ENCODE results near the gene ERMARD. TPM values are rescaled to one million over a fixed set of nuclear protein-coding genes. Genes with fewer than 3 reads are reported as not detected.

The ERMARD gene
- total RNA-seq, 4 donors from 2014 or later, result 12.0 to 30.5 (median 25.2) TPM

- intact Hi-C loops (cut with DNase I; ENCODE audit: low total_unique reads), result no loop called here
- DNase-seq (ENCODE audit: low spot score in 2 of 2), result no peak
- WGBS, 2 donors, result 93 to 96% methylated on average over 2 of the region's 2 CpGs
- no peak for TF ChIP-seq CTCF (IDR thresholded peaks at IDR 0.05)
- no peak for TF ChIP-seq POLR2A (IDR thresholded peaks at IDR 0.05)
- H3K4me3 ChIP-seq (ENCODE audit: low read depth, poor library complexity, severe bottlenecking), result no peak overlapping the region
Observed at GRCh38 chr6:169816054-169816453, 64.6 kb downstream of the ERMARD start.

GRCh38 chr6:169816975-169817374 lies 65.6 kb downstream of the ERMARD start:
- H3K4me3 ChIP-seq (ENCODE audit: low read depth, poor library complexity, severe bottlenecking), result no peak overlapping the region
- intact Hi-C loops (cut with DNase I; ENCODE audit: low total_unique reads), result no loop called here
- TF ChIP-seq CTCF (IDR thresholded peaks at IDR 0.05) (no peak), POLR2A (IDR thresholded peaks at IDR 0.05) (no peak)
- WGBS, 2 donors, result 81 to 89% methylated on average over 3 of the region's 3 CpGs
- no peak for DNase-seq (ENCODE audit: low spot score in 2 of 2)

GRCh38 chr6:169820358-169820757 lies 68.9 kb downstream of the ERMARD start:
- intact Hi-C loops (cut with DNase I; ENCODE audit: low total_unique reads), result no loop called here
- WGBS, 2 donors, result 73 to 86% methylated on average over 2 of the region's 2 CpGs
- no peak for DNase-seq (ENCODE audit: low spot score in 2 of 2)
- TF ChIP-seq POLR2A (IDR thresholded peaks at IDR 0.05), result no peak
- no peak for TF ChIP-seq CTCF (IDR thresholded peaks at IDR 0.05)
- no peak overlapping the region for H3K4me3 ChIP-seq (ENCODE audit: low read depth, poor library complexity, severe bottlenecking)

- no peak overlapping the region for H3K4me3 ChIP-seq (ENCODE audit: low read depth, poor library complexity, severe bottlenecking)
- 86% methylated on average over 9 of the region's 9 CpGs for WGBS, 2 donors
- intact Hi-C loops (cut with DNase I; ENCODE audit: low total_unique reads), result no loop called here
- TF ChIP-seq CTCF (IDR thresholded peaks at IDR 0.05) (no peak), POLR2A (IDR thresholded peaks at IDR 0.05) (no peak)
- DNase-seq (ENCODE audit: low spot score in 2 of 2), result peak in 1 of 2 donors; percentile 34
Observed at GRCh38 chr6:169824021-169824420, 72.6 kb downstream of the ERMARD start.

- H3K4me3 ChIP-seq (ENCODE audit: low read depth, poor library complexity, severe bottlenecking), result no peak overlapping the region
- intact Hi-C loops (cut with DNase I; ENCODE audit: low total_unique reads), result no loop called here
- no peak for TF ChIP-seq CTCF (IDR thresholded peaks at IDR 0.05)
- no peak for TF ChIP-seq POLR2A (IDR thresholded peaks at IDR 0.05)
- DNase-seq (ENCODE audit: low spot score in 2 of 2), result peak in 1 of 2 donors; percentile 77
- WGBS, 2 donors, result 86 to 91% methylated on average over 12 to 14 of the region's 15 CpGs
Observed at GRCh38 chr6:169824848-169825557, 73.6 kb downstream of the ERMARD start.

Measured in lower leg skin (tissue), 4 donors.